GM11168 (cell line): Measurements from ENCODE around the gene MDK.

Experiments
- in situ Hi-C: fragments of 300-500 bp; cut with MboI; formaldehyde crosslinking; loops from one replicate; pipeline ENCODE4 v1.12.0; 2022; ENCODE audit warnings: low sequenced_read_pairs; ENCODE audit not compliant: unreplicated experiment

MDK gene

DNA sequence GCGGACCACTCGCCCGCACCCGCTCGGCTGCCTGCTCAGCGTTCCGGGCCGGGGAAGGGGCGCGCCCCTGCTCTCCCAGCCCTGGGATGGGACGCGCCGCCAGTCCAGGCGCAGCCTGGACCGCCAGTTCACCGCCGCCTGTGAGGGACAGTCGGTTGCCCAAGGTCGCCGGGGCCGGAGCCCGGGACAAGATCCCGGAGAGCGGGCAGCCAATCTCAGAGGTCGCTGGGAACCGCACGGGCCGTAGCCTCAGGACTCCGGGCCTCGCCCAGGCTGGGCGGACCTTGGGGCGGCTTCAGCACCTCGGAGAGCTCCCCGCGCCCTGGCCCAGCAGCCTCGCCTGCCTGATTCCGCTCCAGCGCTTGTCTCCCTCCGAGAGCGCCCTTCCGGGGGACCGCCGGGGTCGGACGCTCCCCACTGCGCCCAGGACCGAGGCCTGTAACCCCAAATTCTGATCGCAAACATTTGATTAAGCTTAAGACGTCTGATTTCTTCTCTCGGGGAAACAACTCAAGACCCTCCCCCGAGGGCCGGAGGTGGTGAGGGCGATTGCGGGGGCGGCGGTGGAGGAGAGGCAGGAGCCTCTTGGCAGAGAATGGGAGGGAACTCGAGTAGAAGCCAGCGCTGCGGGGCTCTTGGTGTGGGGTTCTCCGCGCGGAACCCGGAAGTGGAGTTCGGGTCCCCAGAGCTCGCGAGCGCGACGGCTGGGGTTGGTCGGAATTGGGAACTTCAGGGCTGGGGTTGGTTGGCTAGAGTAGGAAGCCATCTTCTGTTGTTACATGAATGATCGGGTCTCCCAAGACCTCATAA lies 11.2 kb downstream of the MDK start:
- in situ Hi-C loops = loop anchor here (10.0 kb wide), 1 partner anchor 142 kb away; no protein-coding TSS in a partner anchor

DNA sequence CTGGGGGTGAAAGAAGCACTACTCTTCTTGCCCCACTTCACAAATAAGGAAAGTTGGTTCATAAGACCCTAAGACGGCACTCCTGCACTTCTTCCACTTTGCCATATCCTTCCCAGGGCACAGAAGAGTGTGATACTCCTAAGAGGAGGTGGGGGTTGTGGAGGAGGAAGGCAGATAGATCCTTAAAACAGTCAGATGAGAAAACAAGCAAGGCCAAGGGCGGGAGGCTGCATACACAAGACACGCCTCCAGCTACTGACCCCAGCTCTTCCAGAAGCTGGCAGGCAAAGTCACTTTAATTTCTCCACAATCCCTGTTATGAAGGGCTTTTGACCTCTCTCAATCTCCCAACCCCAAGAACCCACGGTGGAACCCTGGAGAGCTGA lies 11.8 kb downstream of the MDK start:
- in situ Hi-C loops = loop anchor here (10.0 kb wide), 1 partner anchor 142 kb away; no protein-coding TSS in a partner anchor

DNA sequence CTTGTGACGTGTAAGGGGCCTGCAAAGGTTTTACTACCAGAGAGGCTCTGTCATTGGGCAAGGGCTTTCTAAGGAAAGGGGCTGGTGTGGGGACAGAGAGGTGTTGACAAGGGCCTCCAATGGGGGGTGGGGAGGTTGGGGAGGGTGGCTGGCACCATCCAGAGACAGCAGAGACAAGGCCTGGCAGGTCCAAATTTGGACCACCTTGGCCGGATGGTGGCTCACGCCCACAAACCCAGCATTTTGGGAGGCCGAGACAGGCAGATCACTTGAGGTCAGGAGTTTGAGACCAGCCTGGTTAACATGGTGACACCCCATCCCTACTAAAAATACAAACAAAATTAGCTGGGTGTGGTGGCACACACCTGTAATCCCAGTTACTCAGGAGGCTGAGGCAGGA lies 12.3 kb downstream of the MDK start:
- in situ Hi-C loops = loop anchor here (10.0 kb wide), 1 partner anchor 141 kb away; no protein-coding TSS in a partner anchor

DNA sequence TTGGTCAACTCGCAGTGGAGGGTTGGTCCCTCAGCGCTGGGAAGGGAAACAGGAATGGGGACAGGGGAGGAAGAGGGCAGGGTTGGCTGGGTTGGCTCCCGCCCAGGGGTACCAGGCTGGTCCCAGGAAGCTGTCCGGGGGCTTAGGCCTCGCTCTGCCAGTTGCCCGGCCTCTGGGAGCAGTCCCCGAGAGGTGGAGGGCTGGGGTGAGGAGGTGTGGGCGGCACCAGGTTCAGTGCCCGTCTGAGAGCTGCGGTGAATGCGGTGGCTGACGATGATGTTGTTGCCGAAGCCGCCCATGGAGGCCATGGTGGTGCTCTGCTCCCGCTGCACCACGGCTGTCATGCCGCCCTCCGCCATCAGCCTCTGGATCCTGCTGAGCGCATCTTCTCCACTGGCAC lies 16.1 kb downstream of the MDK start:
- in situ Hi-C loops = loop anchor here (10.0 kb wide), 1 partner anchor 137 kb away; no protein-coding TSS in a partner anchor

DNA sequence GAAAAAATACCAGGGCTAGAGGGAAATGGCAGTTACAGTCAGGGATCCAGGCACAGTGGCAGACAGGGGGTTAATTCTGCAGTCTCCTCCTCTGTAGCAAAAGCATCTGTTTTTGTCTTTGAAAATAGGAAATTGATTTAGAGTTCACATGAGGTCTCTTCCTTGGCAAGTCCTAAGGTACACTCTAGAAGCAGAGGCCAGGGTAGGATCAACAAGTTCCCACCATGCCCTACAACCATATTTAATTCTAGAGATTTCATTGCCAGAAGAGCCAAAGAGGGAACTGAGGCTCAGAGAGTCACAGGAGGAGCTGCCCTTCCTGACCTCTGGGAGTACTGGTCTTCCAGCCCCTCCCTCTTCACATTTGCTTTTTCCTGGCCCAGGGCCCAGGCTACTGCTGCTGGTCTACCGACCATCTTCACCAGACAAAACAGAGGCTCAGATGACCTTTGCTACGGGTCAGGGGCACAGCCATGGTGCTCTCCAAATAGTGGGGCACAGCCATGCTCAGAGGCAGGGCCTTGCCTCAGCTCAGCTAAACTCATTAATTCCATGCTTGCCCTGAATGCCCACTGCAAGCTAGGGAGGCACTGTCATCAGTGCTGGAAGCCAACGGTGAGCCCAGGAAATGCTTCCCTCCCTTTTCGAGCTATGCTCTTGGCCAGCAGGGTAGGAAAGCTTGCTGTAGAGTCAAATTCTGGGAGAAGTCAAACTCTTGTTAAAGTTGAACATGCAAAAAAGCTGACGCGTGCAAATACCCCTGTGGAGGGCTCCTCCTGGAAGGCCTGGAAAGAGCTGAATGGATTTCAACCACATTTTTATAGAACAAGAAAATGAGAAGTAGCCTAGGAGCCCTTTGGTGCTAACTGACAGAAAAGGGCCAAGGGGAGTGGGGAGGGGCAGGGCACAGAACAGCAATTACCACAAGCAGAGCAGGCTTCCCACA lies 21.8 kb downstream of the MDK start:
- in situ Hi-C loops = no loop called here

DNA sequence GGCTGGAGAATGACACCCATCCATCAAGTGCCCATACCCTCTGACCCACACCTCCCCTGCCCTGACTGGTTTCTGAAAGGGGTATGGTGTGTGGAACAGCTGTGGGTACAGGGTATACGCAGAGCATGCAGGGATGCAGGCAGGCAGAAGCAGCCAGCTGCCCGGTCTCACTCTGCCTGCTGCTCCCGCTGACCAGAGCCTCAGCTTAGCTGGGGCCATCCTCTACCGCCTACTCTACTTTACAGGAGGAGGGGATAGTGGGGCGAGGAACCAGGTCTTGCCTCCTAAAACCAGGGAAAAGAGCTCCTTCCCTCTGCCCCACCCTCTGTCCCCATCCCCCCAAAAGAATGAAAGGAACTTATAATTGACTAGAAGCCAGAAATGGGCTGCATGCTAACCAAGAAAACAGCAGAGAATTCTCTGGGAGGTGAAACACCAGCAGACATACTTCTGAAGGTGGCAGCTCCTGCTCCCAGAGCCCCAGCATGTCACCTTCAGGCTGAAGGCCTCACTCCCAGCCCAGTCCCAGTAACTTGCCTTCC lies 23.1 kb downstream of the MDK start:
- in situ Hi-C loops = no loop called here

DNA sequence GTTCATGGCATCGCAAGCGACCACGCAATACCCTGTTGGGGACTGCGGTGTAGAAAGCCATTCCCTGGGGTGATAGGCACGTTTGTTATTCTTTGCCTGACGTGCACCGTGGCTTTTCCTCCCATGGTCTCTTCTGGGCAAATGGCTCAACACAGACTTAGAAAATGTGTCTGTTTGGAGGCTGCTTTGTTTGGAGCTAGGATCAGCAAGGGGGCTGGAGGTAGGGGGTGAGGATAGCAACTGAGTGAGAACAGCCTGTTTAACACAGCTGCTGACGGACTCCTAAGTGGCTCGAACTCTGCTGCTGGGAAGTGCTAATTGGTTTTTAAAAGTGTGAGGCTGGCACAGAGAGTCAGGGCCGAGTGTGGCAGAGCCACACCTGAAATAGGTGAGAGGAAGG lies 26.2 kb downstream of the MDK start:
- in situ Hi-C loops = no loop called here

DNA sequence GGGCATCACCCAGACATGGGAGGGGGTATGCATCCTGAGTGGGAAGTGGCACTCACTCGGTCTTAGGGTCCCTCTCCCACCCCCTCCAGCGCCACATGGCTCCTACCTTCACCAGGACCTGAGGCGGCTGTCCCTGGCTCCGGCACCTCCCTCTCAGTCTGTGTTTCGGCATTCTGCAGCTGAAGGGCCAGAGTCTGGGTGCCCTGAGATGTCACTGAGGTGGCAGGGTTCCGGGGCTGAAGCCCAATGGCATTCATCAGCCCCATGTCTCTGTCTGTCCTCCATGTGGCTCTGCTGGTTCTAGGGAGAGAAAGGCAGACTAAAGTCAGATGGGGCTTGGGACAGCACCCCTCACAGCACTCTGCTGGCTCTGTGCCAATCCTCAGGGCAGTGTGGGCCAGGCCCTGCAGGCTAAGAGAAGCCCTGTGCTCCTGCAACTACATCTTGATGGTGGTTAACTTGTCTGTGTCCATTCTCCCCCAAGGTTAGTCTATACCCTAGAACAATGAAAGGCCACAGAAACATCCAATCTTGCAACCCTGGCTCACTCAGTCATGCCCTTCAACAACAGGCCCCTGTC lies 27.0 kb downstream of the MDK start:
- in situ Hi-C loops = no loop called here

DNA sequence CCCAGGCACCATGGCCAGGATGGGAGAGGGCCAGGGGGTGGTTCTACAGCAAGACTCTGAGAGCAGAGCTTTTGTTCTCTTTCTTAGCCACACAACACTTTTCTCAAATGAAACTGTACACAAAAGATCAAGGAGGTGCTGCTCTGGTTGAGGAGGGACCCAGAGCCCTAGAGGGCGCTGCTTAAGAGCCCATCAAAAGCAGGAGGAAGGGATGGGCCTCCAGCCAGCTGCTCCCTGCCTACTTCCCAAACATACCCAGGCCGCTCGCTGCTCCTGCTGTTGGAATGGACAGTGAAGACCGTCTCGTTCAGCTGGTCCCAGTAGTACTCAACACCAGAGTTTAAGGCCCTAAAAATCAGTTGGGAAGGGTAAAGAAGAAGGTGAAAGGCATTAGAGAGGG lies 28.6 kb downstream of the MDK start:
- in situ Hi-C loops = no loop called here

DNA sequence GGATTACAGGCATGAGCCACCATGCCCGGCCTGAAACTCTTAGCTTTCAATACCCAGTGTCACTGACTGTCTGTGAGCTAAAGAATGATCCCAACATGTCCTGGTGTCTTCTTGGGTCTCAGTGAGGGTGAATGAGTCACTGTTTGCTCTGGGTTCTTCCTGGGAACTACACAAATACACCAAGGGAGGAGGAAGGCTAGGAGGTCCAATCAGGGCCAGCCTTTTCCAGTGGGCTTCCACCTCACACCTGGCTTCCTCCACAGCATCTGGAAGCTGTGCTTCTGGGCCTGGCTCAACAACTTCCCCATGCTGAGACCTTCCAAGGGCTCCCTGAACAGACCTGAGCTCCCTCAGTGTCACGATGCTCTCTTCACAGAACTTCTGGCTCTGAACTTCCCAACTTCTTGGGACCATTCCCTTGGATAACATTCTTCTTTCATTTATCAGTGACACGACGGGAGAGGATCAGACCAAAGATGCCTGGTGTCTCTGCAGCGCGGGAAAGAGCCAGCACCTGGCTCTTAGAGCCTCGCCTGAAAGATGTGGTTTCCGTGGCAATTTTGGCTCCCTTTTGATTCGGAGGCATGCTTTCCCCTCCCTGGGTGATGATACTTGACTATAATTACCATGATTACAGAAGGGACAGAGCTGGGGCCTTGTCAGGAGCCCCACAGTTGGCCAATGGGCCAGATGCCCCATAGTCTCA lies 32.4 kb downstream of the MDK start:
- in situ Hi-C loops = no loop called here

DNA sequence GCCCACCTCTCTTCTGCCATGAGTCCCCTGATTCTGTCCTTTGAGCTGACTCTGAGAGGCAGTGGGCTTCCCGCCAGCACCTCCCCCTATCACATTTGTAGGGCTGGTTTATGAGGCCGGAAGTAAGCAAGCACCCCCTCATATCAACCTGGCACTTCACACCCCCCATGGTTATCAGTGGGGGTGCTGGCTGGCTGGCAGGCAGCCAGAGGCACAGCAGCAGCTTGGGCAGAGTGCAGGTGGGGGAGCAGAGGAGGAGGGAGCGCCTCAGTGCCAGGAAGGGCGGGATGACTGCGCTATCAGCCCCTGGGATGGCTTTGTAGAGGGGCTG lies 33.0 kb downstream of the MDK start:
- in situ Hi-C loops = no loop called here

DNA sequence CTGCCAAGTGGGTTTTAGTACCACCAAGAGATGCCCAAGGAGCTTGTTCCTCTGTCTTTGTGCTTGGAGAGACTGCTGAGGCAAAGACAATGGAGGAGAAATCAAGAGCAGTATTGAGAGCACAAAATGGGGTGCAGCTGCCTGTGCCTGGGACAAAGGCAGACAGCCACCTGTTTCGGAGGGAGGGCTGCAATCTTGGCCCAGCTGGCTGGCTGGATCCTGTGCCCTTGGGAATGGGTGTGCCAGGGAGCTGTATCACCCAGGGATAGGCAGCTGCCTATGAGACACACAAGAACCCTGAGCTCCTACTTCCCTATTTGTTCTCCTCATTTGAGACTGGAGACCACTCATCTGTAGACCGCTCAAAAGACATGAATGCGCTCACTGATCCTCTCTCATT lies 33.4 kb downstream of the MDK start:
- in situ Hi-C loops = no loop called here

DNA sequence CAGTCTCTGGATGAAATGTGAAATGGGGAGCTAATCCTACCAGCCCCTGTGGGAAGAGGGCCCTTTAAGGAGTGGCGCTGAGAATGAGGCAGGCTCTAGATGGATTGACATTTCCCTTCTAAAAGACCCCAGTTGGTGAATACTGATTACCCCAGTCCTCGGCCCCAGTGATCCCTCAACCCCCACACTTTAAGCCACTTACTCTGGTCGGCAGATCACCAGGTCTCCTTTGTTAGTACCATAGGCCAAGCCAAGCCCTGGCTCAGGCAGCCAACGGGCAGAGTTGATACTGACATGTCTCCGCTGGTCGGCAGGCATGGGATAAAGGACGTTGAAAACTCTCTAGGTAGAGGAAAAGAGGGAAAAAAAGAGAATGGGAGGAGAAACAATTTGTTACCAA lies 36.2 kb downstream of the MDK start:
- in situ Hi-C loops = no loop called here

DNA sequence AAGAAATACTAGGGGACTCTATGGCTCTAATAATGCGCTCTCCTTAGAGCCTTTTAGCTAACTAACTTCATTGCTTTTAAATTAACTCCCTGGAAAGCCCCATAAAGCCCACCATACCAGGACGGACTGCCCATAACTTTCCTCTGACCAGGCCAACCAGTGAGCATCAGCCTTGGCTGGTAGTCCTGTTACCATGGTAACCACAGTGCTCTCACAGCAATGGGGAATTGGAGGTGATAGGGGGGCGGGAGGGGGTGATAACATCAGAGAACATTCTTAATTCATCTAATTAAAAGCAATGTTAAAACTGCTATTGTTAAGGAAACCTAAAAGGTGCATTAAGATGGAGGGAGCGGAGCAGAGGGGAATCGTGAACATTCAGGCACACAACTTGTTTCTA lies 37.3 kb downstream of the MDK start:
- in situ Hi-C loops = no loop called here

DNA sequence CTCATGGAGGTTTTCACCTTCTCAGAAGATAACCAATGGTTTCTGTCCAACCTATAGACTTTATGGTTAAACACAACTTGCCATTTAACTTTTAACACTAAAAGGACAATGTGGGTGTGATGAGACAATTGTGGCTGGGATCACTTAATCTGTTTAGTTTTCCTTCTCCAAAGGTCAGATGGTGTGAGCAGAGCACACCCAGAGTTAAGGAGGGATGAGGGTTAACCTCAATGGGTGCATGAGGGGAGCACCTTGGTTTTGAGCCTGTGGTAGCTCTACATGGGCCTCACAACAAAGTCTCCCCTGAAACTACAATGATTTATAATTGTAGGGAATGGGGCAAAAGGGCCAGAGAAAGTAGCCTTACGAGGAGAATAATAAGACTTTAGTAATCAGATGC lies 39.0 kb downstream of the MDK start:
- in situ Hi-C loops = no loop called here

DNA sequence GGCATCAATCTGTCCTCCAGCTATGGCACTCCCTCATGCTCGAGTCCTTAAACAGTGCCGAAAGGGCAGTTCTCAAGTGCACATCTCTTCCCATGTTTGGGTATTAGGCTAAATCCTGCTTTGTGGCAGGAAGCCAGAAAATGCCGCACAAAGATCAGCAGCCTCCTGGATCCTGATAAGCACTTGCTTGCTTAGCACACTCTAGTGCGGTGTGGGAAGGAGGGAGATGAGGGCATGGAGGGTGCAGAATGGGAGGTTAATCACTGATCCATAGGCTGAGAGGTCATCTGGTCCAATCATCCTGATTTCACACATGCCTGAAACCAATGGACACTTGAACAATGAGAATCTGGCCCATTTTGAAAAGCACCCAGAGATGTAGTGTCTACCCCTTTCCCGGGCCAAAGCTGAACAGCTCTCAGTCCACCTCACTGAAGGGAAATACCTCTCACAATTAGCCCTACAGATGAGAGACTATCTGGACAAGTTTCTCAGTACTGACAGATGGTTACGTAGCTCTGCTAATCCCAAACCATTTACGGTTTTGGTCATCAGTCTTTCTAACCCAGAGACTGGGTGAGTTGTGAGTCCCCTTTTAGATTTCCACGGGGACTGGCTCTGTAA lies 39.9 kb downstream of the MDK start:
- in situ Hi-C loops = no loop called here

DNA sequence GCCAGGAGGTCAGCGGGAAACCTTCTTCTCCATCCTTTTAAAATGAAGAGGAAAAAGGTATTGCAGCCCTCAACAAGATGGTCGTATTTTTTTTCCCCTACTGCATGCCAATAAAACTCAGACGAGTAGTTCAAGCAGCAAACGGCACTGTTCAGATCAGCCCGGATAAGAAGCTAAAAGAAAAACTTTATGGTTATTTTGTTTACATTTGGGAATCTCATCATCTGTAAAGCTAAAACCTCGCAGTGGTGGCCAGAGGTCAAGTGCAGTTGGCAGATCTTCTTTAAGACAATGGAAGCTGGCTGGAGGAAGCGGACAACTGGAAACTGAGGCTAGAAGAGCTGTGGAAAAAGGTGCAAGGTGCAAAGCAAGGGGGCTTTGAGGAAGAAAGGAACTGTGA lies 41.1 kb downstream of the MDK start:
- in situ Hi-C loops = no loop called here

DNA sequence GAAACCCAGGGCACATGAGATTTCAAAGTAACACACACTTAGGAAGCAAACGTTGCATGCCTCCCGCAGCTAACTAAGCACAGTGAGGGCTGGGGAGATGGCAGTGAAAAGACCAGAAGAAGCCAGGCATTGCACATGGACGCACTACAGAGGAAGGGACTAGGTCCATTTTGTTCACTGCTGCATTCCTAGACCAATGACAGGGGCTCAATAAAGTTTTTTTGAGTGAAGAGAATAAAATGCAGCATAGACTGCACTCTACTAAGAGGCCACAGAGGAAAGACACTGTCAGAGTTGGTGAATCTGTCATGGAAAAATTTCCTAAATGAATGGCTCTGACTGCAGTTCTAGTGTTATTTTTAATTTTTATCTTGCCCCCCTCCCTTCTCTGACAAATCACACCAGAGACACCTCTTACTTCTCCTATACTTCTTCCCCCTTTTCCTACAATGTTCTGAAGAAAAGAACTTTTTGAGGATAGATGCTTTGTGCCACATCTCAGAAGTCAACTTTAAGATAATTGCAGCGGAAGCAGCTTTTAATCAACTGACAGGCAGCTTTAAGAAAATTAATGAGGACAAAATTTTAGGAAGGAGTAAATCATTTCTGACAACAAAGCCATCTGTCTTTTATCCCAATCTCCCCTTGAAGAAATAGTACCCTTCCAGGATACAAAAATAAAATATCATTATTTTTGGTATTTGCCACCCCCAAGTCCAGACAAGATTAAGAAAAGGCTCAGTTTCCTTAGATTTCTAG lies 44.9 kb downstream of the MDK start:
- in situ Hi-C loops = no loop called here

DNA sequence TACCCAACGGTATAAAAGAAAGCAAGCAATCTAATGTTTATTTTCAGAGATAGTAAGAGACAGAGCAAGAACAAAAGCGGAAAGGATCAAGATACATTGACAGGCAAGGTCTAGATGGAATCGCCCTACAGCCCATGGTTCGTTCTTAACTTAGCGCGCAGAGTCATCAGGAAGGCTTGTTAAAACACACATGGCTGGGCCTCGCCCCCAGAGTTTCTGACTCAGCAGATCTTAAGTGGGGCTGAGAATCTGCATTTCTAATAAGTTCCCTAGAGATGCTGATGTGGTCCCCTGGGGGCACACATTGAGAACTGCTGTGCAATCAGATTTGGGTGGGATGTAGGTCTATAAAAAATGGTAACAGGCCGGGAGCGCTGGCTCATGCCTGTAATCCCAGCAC lies 45.9 kb downstream of the MDK start:
- in situ Hi-C loops = no loop called here
